ENCODE results near the gene KRTAP10-5.
"Not testable (repeated sequence)": the region's sequence is repeated elsewhere in the genome, so short reads cannot be mapped to it uniquely, and the experiment has no call there.

KRTAP10-5 gene

GRCh38 chr21:44590311-44590721, 9.9 kb upstream of the KRTAP10-5 start:
- no peak for DNase-seq

GRCh38 chr21:44589586-44590305, 9.3 kb upstream of the KRTAP10-5 start:
- no peak for DNase-seq

- no peak for DNase-seq
These were observed 8.7 kb upstream of the KRTAP10-5 start for GRCh38 chr21:44589094-44589493.

- DNase-seq = no peak
These were observed 5.5 kb upstream of the KRTAP10-5 start for GRCh38 chr21:44585892-44586291.

- DNase-seq = no peak
These were observed 3.4 kb upstream of the KRTAP10-5 start for GRCh38 chr21:44583800-44584147.

- DNase-seq = no peak
These were observed 2.8 kb upstream of the KRTAP10-5 start for GRCh38 chr21:44583089-44583799.

GRCh38 chr21:44582055-44582454, 1.7 kb upstream of the KRTAP10-5 start:
- no peak for DNase-seq

GRCh38 chr21:44581158-44581557, 754 bp upstream of the KRTAP10-5 start:
- DNase-seq = no peak

GRCh38 chr21:44579833-44580144, 615 bp downstream of the KRTAP10-5 start:
- no peak for DNase-seq

GRCh38 chr21:44579056-44579832, 1.2 kb downstream of the KRTAP10-5 start:
- no peak for DNase-seq

GRCh38 chr21:44578371-44579055, 1.9 kb downstream of the KRTAP10-5 start:
- no peak for DNase-seq

- DNase-seq = no peak
These were observed 4.4 kb downstream of the KRTAP10-5 start for GRCh38 chr21:44576025-44576420.

- no peak for DNase-seq
These were observed 4.9 kb downstream of the KRTAP10-5 start for GRCh38 chr21:44575307-44576024.

GRCh38 chr21:44574457-44575306, 5.7 kb downstream of the KRTAP10-5 start:
- DNase-seq = no peak

- DNase-seq = not testable (repeated sequence)
These were observed 6.6 kb downstream of the KRTAP10-5 start, which contains the start of gene KRTAP10-4 for GRCh38 chr21:44573630-44574456. KRTAP10-4 (plus strand) TSS chr21:44573729; CDS start chr21:44573759, 30 bp downstream.

GRCh38 chr21:44572959-44573583, 7.3 kb downstream of the KRTAP10-5 start:
- DNase-seq = no peak

- no peak for DNase-seq
These were observed 8.3 kb downstream of the KRTAP10-5 start for GRCh38 chr21:44571844-44572782.

- DNase-seq = no peak
These were observed 9.1 kb downstream of the KRTAP10-5 start for GRCh38 chr21:44571296-44571695.
